MM.1S (cell line): Measurements from ENCODE around the gene UTP25.

ENCODE experiments used
- CTCF ChIP-seq: fragments of 300-600 bp; sonication (generic); IDR thresholded peaks from 2 replicates; pipeline ENCODE4 v1.5.1; 2016; ENCODE audit warnings: antibody characterized with exemption, low read length, mixed read lengths
- EZH2 ChIP-seq: fragments of 300-600 bp; sonication (generic); optimal IDR thresholded peaks from 2 replicates; pipeline ENCODE3; 2017; ENCODE audit warnings: low read depth, mild to moderate bottlenecking, antibody characterized with exemption, low read length, mixed read lengths
- EZH2phosphoT487 ChIP-seq: fragments of 300-600 bp; sonication (generic); IDR thresholded peaks from 2 replicates; pipeline ENCODE4 v1.6.1; 2018; ENCODE audit warnings: antibody characterized with exemption, low read length

- TF ChIP-seq CTCF (no peak), EZH2 (no peak), EZH2phosphoT487 (no peak)
These were observed 63.0 kb downstream of the UTP25 start for GRCh38 chr1:209890641-209891330.
